Naive thymus-derived CD4-positive, alpha-beta T cell (primary cell): Measurements from ENCODE around the gene ZNF679. TPM values are rescaled to one million over a fixed set of nuclear protein-coding genes. Genes with fewer than 3 reads are reported as not detected.
"Not testable (repeated sequence)": the region's sequence is repeated elsewhere in the genome, so short reads cannot be mapped to it uniquely, and the experiment has no call there.

ENCODE experiments used
- ATAC-seq: fragments of 150-1000 bp; cut with Tn5 transposase; 2 replicates; pipeline ENCODE4 v1.10.0; 2021; ENCODE audit warnings: mild to moderate bottlenecking, moderate library complexity
- CTCF ChIA-PET: fragments of 350-600 bp; sonication (Branson Sonifier 250); formaldehyde crosslinking; loops from one replicate; lab custom pipeline; 2021; ENCODE audit warnings: antibody characterized with exemption; lab: Charles Lee
- POLR2A ChIA-PET: fragments of 350-600 bp; sonication (Branson Sonifier 250); formaldehyde crosslinking; loops from one replicate; lab custom pipeline; 2021; ENCODE audit warnings: antibody characterized with exemption, inconsistent platforms; lab: Charles Lee
- DNase-seq, 9 donors: peaks; one replicate each; pipeline versions ENCODE4 v3.0.0 to v3.0.0-alpha.2; 2020 to 2022; ENCODE audit warnings: mixed read lengths in 1 of 9
- H3K27ac ChIP-seq: one replicate; pipeline ENCODE4 v1.7.0; 2013; ENCODE audit warnings: mild to moderate bottlenecking, low read depth, low read length, moderate library complexity
- H3K27me3 ChIP-seq, 2 donors: one replicate each; pipeline ENCODE4 v1.7.0; 2013; ENCODE audit warnings: low read length in 2 of 2, mild to moderate bottlenecking in 2 of 2, moderate library complexity in 2 of 2; ENCODE audit not compliant: control insufficient read depth in 2 of 2, insufficient read depth in 2 of 2
- H3K36me3 ChIP-seq, 3 experiments: 1 replicate in 2 of 3; 2 replicates in 1 of 3; pipeline ENCODE4 v1.7.0; 2013; ENCODE audit warnings: low read length in 3 of 3, mild to moderate bottlenecking in 3 of 3, moderate library complexity in 1 of 3; ENCODE audit not compliant: insufficient read depth in 3 of 3, control insufficient read depth in 2 of 3
- H3K4me1 ChIP-seq, 2 donors: one replicate each; pipeline ENCODE4 v1.7.0; 2013; ENCODE audit warnings: low read length in 2 of 2, mild to moderate bottlenecking in 2 of 2, moderate library complexity in 1 of 2; ENCODE audit not compliant: control insufficient read depth in 2 of 2, insufficient read depth in 2 of 2
- H3K4me3 ChIP-seq: 2 replicates; pipeline ENCODE4 v1.7.0; 2013; ENCODE audit warnings: mild to moderate bottlenecking, low read length
- H3K9me3 ChIP-seq, 3 experiments: 1 replicate in 2 of 3; 2 replicates in 1 of 3; pipeline ENCODE4 v1.7.0; 2013; ENCODE audit warnings: low read length in 3 of 3; ENCODE audit not compliant: control insufficient read depth in 2 of 3
- H3K27ac Mint-ChIP-seq, 9 donors: one replicate each; pipeline ENCODE4 v1.8.0; 2020 to 2022; ENCODE audit warnings: mixed read lengths in 9 of 9, mild to moderate bottlenecking in 8 of 9, moderate library complexity in 5 of 9, inconsistent platforms in 2 of 9
- H3K27me3 Mint-ChIP-seq, 5 donors: one replicate each; pipeline ENCODE4 v1.8.0; 2021 to 2022; ENCODE audit warnings: mixed read lengths in 5 of 5, mild to moderate bottlenecking in 1 of 5
- H3K36me3 Mint-ChIP-seq, 5 donors: one replicate each; pipeline ENCODE4 v1.8.0; 2020 to 2022; ENCODE audit warnings: mixed read lengths in 5 of 5, mild to moderate bottlenecking in 3 of 5, inconsistent platforms in 1 of 5
- H3K4me1 Mint-ChIP-seq, 7 donors: one replicate each; pipeline ENCODE4 v1.8.0; 2020 to 2022; ENCODE audit warnings: mixed read lengths in 7 of 7, mild to moderate bottlenecking in 3 of 7, inconsistent platforms in 1 of 7
- H3K4me3 Mint-ChIP-seq, 10 donors: one replicate each; pipeline ENCODE4 v1.8.0; 2020 to 2022; ENCODE audit warnings: mild to moderate bottlenecking in 10 of 10, mixed read lengths in 10 of 10, moderate library complexity in 6 of 10, inconsistent platforms in 2 of 10
- H3K9me3 Mint-ChIP-seq, 11 donors: one replicate each; pipeline ENCODE4 v1.8.0; 2020 to 2022; ENCODE audit warnings: mixed read lengths in 11 of 11, mild to moderate bottlenecking in 4 of 11, inconsistent platforms in 1 of 11, moderate library complexity in 1 of 11
- intact Hi-C, 2 donors: fragments of 100-400 bp; cut with micrococcal nuclease; formaldehyde crosslinking; loops; one replicate each; pipeline ENCODE4 v1.15.1; 2023
- polyA plus RNA-seq, 2 donors: library from polyadenylated mRNA; unstranded; fragments of 300-500 nt; fragmentation: Illumina TruSeq; gene quantifications; one replicate each; pipeline ENCODE4 v1.2.3, GENCODE V29; 2021
- total RNA-seq, 6 experiments: library from RNA in 5 of 6; stranded (reverse) in 5 of 6; gene quantifications; 1 replicate in 5 of 6; 2 replicates in 1 of 6; pipeline ENCODE4 v1.2.3 and lab custom pipeline; 2021 to 2026

The ZNF679 gene
- total and polyA plus RNA-seq, 7 experiments from 2014 or later = not detected

DNA sequence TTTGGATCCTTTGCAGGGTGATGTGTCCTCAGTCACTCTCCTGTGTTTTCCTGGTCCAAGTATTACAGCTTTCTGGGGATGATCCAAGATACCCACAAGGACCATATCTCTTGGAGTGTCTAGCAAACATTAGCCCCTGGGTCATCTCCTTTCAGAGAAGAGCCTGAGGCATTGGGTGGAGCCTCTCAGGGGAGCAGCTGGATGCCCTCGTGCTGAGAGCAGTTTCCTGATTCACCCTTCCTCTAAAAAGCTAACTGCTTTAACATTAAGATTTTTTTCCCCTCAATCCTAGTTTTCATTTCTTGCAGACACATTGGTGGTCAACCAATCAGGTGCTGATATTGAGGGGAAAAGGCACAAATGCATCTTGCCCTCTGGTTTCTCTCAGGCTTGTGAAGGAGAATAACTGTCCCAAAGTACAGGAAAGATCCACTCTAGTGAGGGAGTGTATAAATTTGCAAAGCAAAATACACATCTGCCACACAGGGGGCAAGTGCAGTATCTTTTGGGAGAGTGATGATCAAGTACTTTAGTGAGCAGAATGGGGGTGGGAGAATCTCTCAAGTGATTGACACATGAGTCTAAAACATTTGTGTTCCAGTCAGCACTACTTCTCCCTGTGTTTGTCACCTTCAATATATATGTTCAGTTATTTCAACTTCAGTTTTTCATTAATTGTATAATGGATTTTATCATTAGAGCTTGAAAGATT is 87.9 kb downstream of the ZNF679 start:
- H3K4me3 ChIP-seq, ATAC-seq, H3K36me3 ChIP-seq, CTCF ChIA-PET, H3K27me3 ChIP-seq, H3K9me3 ChIP-seq, DNase-seq, H3K27me3 Mint-ChIP-seq, H3K27ac ChIP-seq: not testable (repeated sequence)
- Mint-ChIP-seq H3K27ac (peak overlapping the region in 4 of 9 donors; percentile 14 to 93 (median 44)), H3K4me1 (peaks cover 22 to 58% (median 46%) of the 10 kb centered on the region in 7 donors), H3K36me3 (peaks cover 0 to 38% (median 34%) of the 10 kb centered on the region in 5 donors), H3K9me3 (peaks cover 0 to 40% (median 7%) of the 10 kb centered on the region in 11 donors), H3K4me3 (peak overlapping the region; percentile 39 to 99 (median 84))
- H3K4me1 ChIP-seq = peaks cover 8 to 12% of the 10 kb centered on the region in 2 donors
- intact Hi-C loops = loop anchor here in 1 of 2 donors (10.0 kb wide), 1 partner anchor 1799 kb away; the partner anchor contains the start of gene CRCP
- POLR2A ChIA-PET = interaction anchor here (0.6 to 2.4 kb wide), 2 partner anchors 9 kb away, joined by 5 to 13 read pairs; no protein-coding TSS in a partner anchor

Other genes starting within 250 kb of the ZNF679 start
- gene ZNF722, start 229.6 kb upstream of the ZNF679 start, total RNA-seq = not detected
- gene ZNF722, start 229.6 kb upstream of the ZNF679 start, polyA plus RNA-seq = not detected
- under 1 TPM; 0.12 to 0.67 (median 0.51) TPM for gene ZNF727, start 183.0 kb upstream of the ZNF679 start, total RNA-seq
- under 1 TPM in 1 of 2 donors, not detected in 1; 0.14 TPM for gene ZNF727, start 183.0 kb upstream of the ZNF679 start, polyA plus RNA-seq
- gene ZNF735, start 21.3 kb upstream of the ZNF679 start, total RNA-seq = not detected
- not detected for gene ZNF735, start 21.3 kb upstream of the ZNF679 start, polyA plus RNA-seq
- gene ZNF736, start 85.5 kb downstream of the ZNF679 start, total RNA-seq = 10 to 100 TPM; 22.8 to 54.2 (median 35.8) TPM
- 1 to 10 TPM; 1.8 to 2.1 TPM for gene ZNF736, start 85.5 kb downstream of the ZNF679 start, polyA plus RNA-seq